OCI-LY1 (cell line): ENCODE results near the gene PLIN5.

ENCODE experiments used
- EZH2 ChIP-seq: fragments of 200-600 bp; sonication (generic), shearing (Covaris generic); IDR thresholded peaks from 2 replicates; pipeline ENCODE4 v1.8.0; 2017; ENCODE audit warnings: borderline replicate concordance, mixed run types, mild to moderate bottlenecking, antibody characterized with exemption, low read length, moderate library complexity, mixed read lengths
- TF ChIP-seq, protein P1 (sequence below): fragments of 200-600 bp; sonication (generic), shearing (Covaris generic); IDR thresholded peaks from 2 replicates; pipeline ENCODE4 v1.5.1; 2017; ENCODE audit warnings: mild to moderate bottlenecking, antibody characterized with exemption, low read length, moderate library complexity, mixed read lengths

DNA sequence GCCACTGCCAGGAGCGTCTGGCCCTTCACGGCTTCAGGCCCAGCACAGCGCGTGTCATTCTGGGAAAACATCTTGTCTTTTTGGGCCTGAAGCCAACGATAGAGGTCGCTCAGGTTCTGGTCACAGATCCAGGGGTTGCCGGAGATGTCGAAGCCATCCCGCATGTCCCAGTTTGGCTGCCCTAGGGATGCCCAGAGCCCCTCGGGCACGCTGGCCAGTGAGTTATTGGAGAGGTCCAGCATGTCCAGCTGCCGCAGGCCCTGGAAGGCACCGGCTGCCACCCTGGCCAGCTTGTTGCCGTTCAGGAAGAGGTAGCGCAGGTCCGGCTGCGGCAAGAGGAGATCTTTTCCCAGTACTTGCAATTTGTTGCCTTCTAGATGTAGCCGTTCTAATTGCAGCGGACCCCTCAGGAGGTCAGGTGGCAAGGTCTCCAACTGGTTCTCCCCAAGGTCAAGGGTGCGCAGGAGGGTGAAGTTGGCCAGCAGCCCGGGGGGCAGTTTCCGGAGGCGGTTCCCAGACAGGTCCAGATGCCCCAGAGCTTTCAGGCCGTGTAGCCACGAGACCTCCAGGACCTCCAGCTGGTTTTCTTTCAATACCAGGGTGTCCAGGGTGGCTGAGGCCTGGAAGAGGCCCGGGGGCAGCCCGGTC, 3.1 kb upstream of the PLIN5 start:
- no peak for TF ChIP-seq EZH2
- TF ChIP-seq, protein P1, sequence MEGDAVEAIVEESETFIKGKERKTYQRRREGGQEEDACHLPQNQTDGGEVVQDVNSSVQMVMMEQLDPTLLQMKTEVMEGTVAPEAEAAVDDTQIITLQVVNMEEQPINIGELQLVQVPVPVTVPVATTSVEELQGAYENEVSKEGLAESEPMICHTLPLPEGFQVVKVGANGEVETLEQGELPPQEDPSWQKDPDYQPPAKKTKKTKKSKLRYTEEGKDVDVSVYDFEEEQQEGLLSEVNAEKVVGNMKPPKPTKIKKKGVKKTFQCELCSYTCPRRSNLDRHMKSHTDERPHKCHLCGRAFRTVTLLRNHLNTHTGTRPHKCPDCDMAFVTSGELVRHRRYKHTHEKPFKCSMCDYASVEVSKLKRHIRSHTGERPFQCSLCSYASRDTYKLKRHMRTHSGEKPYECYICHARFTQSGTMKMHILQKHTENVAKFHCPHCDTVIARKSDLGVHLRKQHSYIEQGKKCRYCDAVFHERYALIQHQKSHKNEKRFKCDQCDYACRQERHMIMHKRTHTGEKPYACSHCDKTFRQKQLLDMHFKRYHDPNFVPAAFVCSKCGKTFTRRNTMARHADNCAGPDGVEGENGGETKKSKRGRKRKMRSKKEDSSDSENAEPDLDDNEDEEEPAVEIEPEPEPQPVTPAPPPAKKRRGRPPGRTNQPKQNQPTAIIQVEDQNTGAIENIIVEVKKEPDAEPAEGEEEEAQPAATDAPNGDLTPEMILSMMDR: no peak
